Esophagus squamous epithelium (tissue), 5 donors: ENCODE results near the gene GPSM1. TPM values are rescaled to one million over a fixed set of nuclear protein-coding genes. Genes with fewer than 3 reads are reported as not detected.

Source experiments
- DNase-seq: peaks from one replicate; lab custom pipeline; 2025; lab: John Stamatoyannopoulos, UW
- H3K27ac ChIP-seq, 4 donors: fragments of 200-600 bp; sonication (generic); one replicate each; pipeline ENCODE4 v1.5.1; 2016 to 2019; ENCODE audit warnings: mild to moderate bottlenecking in 1 of 4
- H3K27me3 ChIP-seq, 4 donors: fragments of 200-600 bp; sonication (generic); 1 replicate in 3 of 4; 2 replicates in 1 of 4; pipeline versions ENCODE4 v1.5.1 to v1.6.0; 2017 to 2021; ENCODE audit warnings: antibody characterized with exemption in 1 of 4
- H3K36me3 ChIP-seq, 3 donors: fragments of 200-600 bp; sonication (generic); one replicate each; pipeline ENCODE4 v1.5.1; 2016 to 2019
- H3K4me1 ChIP-seq, 3 donors: fragments of 200-600 bp; sonication (generic); one replicate each; pipeline ENCODE4 v1.5.1; 2017 to 2019
- H3K4me3 ChIP-seq, 4 donors: fragments of 200-600 bp; sonication (generic); 1 replicate in 3 of 4; 2 replicates in 1 of 4; pipeline ENCODE4 v1.5.1; 2016 to 2019; ENCODE audit warnings: mild to moderate bottlenecking in 2 of 4, moderate library complexity in 1 of 4
- H3K9me3 ChIP-seq, 3 donors: fragments of 200-600 bp; sonication (generic); one replicate each; pipeline ENCODE4 v1.5.1; 2016 to 2019
- CTCF ChIP-seq, 6 experiments: fragments of 450-650 bp in 4 of 6; fragments of 200-600 bp in 2 of 6; sonication (generic) in 2 of 6; IDR thresholded peaks; one replicate each; pipeline ENCODE4 v1.5.1; 2016 to 2019; ENCODE audit warnings: antibody characterized with exemption in 6 of 6, mild to moderate bottlenecking in 4 of 6, moderate library complexity in 4 of 6
- POLR2A ChIP-seq, 4 donors: fragments of 450-650 bp; IDR thresholded peaks; one replicate each; pipeline ENCODE4 v1.6.1; 2017; ENCODE audit warnings: antibody characterized with exemption in 4 of 4, mild to moderate bottlenecking in 4 of 4, moderate library complexity in 3 of 4
- WGBS, 2 donors: methylation state at CpG; one replicate each; pipeline ENCODE4 v1.1.5; 2018; 5-methylcytosine and 5-hydroxymethylcytosine counted together
- intact Hi-C: fragments of 100-400 bp; cut with DNase I; formaldehyde crosslinking; loops from one replicate; pipeline ENCODE4 v1.15.0; 2022
- total RNA-seq, 4 donors: library from RNA; depleted of rRNA; stranded (reverse); fragments of >200 nt; gene quantifications; one replicate each; pipeline ENCODE4 v1.1.0, GENCODE V29; 2016
- donor health status: DM: yes; HTN: yes; CAD: no.

The GPSM1 gene
- total RNA-seq, 4 donors from 2014 or later: 0.72 to 8.2 (median 1.9) TPM

- Histone ChIP-seq H3K9me3 (no peaks in the 10 kb centered on the region), H3K4me1 (peaks cover 15 to 33% (median 16%) of the 10 kb centered on the region in 3 donors), H3K4me3 (peak overlapping the region; percentile 56 to 93 (median 83)), H3K27ac (peak overlapping the region in 3 of 4 donors; percentile 8 to 71 (median 64)), H3K36me3 (peaks cover 9 to 67% (median 27%) of the 10 kb centered on the region in 3 donors), H3K27me3 (no peaks in the 10 kb centered on the region)
- no peak for DNase-seq
- intact Hi-C loops: no loop called here
- 4 to 5% methylated on average over 8 to 9 of the region's 67 CpGs for WGBS, 2 donors
- no peak for TF ChIP-seq CTCF (IDR thresholded peaks at IDR 0.05)
- no peak for TF ChIP-seq POLR2A (IDR thresholded peaks at IDR 0.05)
These were observed 72.1 kb downstream of the GPSM1 start for GRCh38 chr9:136399176-136400037.

DNA sequence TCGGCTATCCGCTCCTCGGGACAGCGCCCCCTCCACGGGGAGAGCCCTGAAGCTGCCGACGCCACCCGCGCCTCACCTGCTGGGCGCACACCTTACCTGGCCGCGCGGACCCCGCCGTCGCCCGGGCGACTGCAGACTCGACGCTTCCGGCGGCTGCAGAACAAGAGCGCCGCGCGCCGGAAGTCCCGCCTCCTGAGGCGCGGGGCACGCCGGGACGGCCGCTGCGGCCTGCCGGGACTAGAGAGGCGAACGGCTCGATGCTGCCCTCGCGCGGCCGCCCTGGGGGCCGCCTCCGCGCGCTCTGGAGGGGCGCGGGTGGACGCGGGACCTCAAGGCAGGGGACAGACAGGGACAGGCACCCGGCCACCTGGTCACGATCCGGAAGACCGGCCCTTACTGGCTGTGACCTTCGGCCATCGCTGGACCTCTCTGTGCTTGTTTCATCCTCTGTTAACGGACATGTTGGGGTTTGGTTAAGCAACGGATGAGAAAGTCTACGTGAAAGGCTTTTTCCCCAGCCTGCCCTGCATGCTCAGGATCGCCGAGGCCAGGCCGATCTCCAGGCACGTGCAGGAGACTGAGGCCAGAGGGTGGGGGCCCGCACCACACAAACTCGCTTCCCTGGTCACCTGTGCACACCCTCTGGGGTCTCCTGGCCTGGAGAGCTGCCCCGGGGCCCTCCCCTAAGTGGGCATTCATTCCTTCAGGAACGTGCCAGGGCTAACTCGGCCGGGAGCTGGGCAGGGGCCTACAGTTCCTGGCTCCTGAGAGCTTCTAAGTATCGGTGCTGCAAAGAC lies 72.9 kb downstream of the GPSM1 start, which contains the start of gene SNAPC4:
Gene SNAPC4 (minus strand): TSS at position 133 of the 797 bp plus-strand sequence. CDS start 1,742 bp downstream, outside the sequence.
- peak; percentile 89 to 99 (median 94) for TF ChIP-seq CTCF (IDR thresholded peaks at IDR 0.05)
- TF ChIP-seq POLR2A (IDR thresholded peaks at IDR 0.05): peak in 1 of 4 donors; percentile 57
- Histone ChIP-seq H3K4me1 (peaks cover 16 to 41% (median 18%) of the 10 kb centered on the region in 3 donors), H3K27ac (peak within 1 kb of the TSS; percentile 8 to 71 (median 40)), H3K4me3 (peak within 1 kb of the TSS; percentile 56 to 93 (median 83)), H3K27me3 (no peaks in the 10 kb centered on the region), H3K9me3 (no peaks in the 10 kb centered on the region), H3K36me3 (peaks cover 2 to 67% (median 20%) of the 10 kb centered on the region in 3 donors)
- 8% methylated on average over 5 of the region's 71 CpGs; no CpG with 5 or more reads in 1 of the 2 donors for WGBS, 2 donors
- peak; percentile 23 for DNase-seq
- intact Hi-C loops: no loop called here

GRCh38 chr9:136401173-136401922 lies 74.0 kb downstream of the GPSM1 start:
- intact Hi-C loops: no loop called here
- TF ChIP-seq POLR2A (IDR thresholded peaks at IDR 0.05) (no peak), CTCF (IDR thresholded peaks at IDR 0.05) (no peak)

GRCh38 chr9:136402067-136402466 lies 74.7 kb downstream of the GPSM1 start:
- TF ChIP-seq CTCF (IDR thresholded peaks at IDR 0.05): no peak
- no peak for TF ChIP-seq POLR2A (IDR thresholded peaks at IDR 0.05)
- no peak overlapping the region for H3K4me3 ChIP-seq
- WGBS, 2 donors: 56 to 79% methylated on average over 1 to 6 of the region's 13 CpGs
- no peak for DNase-seq
- H3K36me3 ChIP-seq: peaks cover 6 to 67% (median 10%) of the 10 kb centered on the region in 3 donors
- H3K4me1 ChIP-seq: peaks cover 16 to 52% (median 18%) of the 10 kb centered on the region in 3 donors
- H3K27ac ChIP-seq: no peak overlapping the region
- no peaks in the 10 kb centered on the region for H3K9me3 ChIP-seq
- intact Hi-C loops: no loop called here
- H3K27me3 ChIP-seq: no peaks in the 10 kb centered on the region

More at GRCh38 chr9:136401173-136401922, 74.0 kb downstream of the GPSM1 start:
- Histone ChIP-seq H3K9me3 (no peaks in the 10 kb centered on the region), H3K36me3 (peaks cover 0 to 67% (median 10%) of the 10 kb centered on the region in 3 donors), H3K4me3 (no peak overlapping the region), H3K4me1 (peaks cover 16 to 52% (median 18%) of the 10 kb centered on the region in 3 donors), H3K27ac (no peak overlapping the region), H3K27me3 (no peaks in the 10 kb centered on the region)
- 88 to 89% methylated on average over 8 to 16 of the region's 18 CpGs for WGBS, 2 donors
- no peak for DNase-seq
